Mesenchymal stem cell (in vitro differentiated cells and primary cell): Measurements from ENCODE around the gene TMEM202.
A peak's percentile ranks its signal among the peaks of the same experiment; 100 is the strongest.

Experiments used
- DNase-seq: peaks from one replicate; pipeline ENCODE4 v3.0.0-alpha.2; 2013
- H2AFZ ChIP-seq: one replicate; pipeline ENCODE4 v1.6.1; 2013; ENCODE audit warnings: low read depth, mild to moderate bottlenecking, control low read depth, inconsistent platforms, low read length, moderate library complexity
- H2AK5ac ChIP-seq: 2 replicates; pipeline ENCODE4 v1.6.1; 2013; ENCODE audit warnings: low read length, moderate library complexity, mild to moderate bottlenecking, inconsistent platforms; ENCODE audit not compliant: severe bottlenecking
- H2BK120ac ChIP-seq: one replicate; pipeline ENCODE4 v1.6.1; 2013; ENCODE audit warnings: low read depth, mild to moderate bottlenecking, inconsistent platforms, low read length, moderate library complexity
- H2BK12ac ChIP-seq, 2 experiments: one replicate each; pipeline ENCODE4 v1.6.1; 2013; ENCODE audit warnings: inconsistent platforms in 2 of 2, low read length in 2 of 2, mild to moderate bottlenecking in 2 of 2, moderate library complexity in 2 of 2, control low read depth in 1 of 2
- H2BK15ac ChIP-seq: one replicate; pipeline ENCODE4 v1.6.1; 2013; ENCODE audit warnings: mild to moderate bottlenecking, low read depth, inconsistent platforms; ENCODE audit not compliant: poor library complexity, severe bottlenecking
- H2BK5ac ChIP-seq: 2 replicates; pipeline ENCODE4 v1.6.1; 2013; ENCODE audit warnings: low read depth, mild to moderate bottlenecking, low read length, control low read depth, inconsistent platforms; ENCODE audit not compliant: poor library complexity, severe bottlenecking
- H3K14ac ChIP-seq, 2 experiments: one replicate each; pipeline ENCODE4 v1.6.1; 2013; ENCODE audit warnings: inconsistent platforms in 2 of 2, low read length in 2 of 2, control low read depth in 1 of 2, mild to moderate bottlenecking in 1 of 2, moderate library complexity in 1 of 2
- H3K18ac ChIP-seq, 2 experiments: one replicate each; pipeline ENCODE4 v1.6.1; 2013; ENCODE audit warnings: inconsistent platforms in 2 of 2, low read length in 2 of 2, control low read depth in 1 of 2, low read depth in 1 of 2, mild to moderate bottlenecking in 1 of 2
- H3K23ac ChIP-seq, 2 experiments: one replicate each; pipeline ENCODE4 v1.6.1; 2013; ENCODE audit warnings: inconsistent platforms in 2 of 2, low read length in 2 of 2, mild to moderate bottlenecking in 2 of 2, moderate library complexity in 2 of 2, control low read depth in 1 of 2
- H3K27ac ChIP-seq: 2 replicates; pipeline ENCODE4 v1.5.1; 2013; ENCODE audit warnings: mild to moderate bottlenecking, moderate library complexity, low read length, control low read depth, inconsistent platforms; ENCODE audit not compliant: poor library complexity, severe bottlenecking
- H3K27me3 ChIP-seq, 2 experiments: 2 replicates each; pipeline versions ENCODE4 v1.6.1 to v1.7.0; 2013; ENCODE audit warnings: low read length in 2 of 2, mild to moderate bottlenecking in 2 of 2, moderate library complexity in 2 of 2, control low read depth in 1 of 2, inconsistent platforms in 1 of 2; ENCODE audit not compliant: control insufficient read depth in 1 of 2, insufficient read depth in 1 of 2
- H3K36me3 ChIP-seq, 2 experiments: 2 replicates each; pipeline versions ENCODE4 v1.6.1 to v1.7.0; 2013; ENCODE audit warnings: low read length in 2 of 2, control low read depth in 1 of 2, inconsistent platforms in 1 of 2, low read depth in 1 of 2, mild to moderate bottlenecking in 1 of 2; ENCODE audit not compliant: insufficient read depth in 2 of 2, control insufficient read depth in 1 of 2
- H3K4ac ChIP-seq, 2 experiments: one replicate each; pipeline ENCODE4 v1.6.1; 2013; ENCODE audit warnings: inconsistent platforms in 2 of 2, low read length in 2 of 2, mild to moderate bottlenecking in 2 of 2, moderate library complexity in 2 of 2, control low read depth in 1 of 2, low read depth in 1 of 2
- H3K4me1 ChIP-seq: 2 replicates; pipeline ENCODE4 v1.6.1; 2013; ENCODE audit warnings: low read depth, low read length, control low read depth; ENCODE audit not compliant: control insufficient read depth, insufficient read depth
- H3K4me2 ChIP-seq: 2 replicates; pipeline ENCODE4 v1.6.1; 2013; ENCODE audit warnings: low read length, mild to moderate bottlenecking, inconsistent platforms; ENCODE audit not compliant: poor library complexity, severe bottlenecking
- H3K4me3 ChIP-seq, 2 experiments: 2 replicates each; pipeline versions ENCODE4 v1.5.1 to v1.7.0; 2013; ENCODE audit warnings: low read length in 2 of 2, mild to moderate bottlenecking in 2 of 2, control low read depth in 1 of 2, low read depth in 1 of 2; ENCODE audit not compliant: insufficient read depth in 1 of 2
- H3K79me1 ChIP-seq: replicated peaks from 2 replicates; pipeline ENCODE4 v1.6.1; 2013; ENCODE audit warnings: mild to moderate bottlenecking, control low read depth, low read length, inconsistent platforms; ENCODE audit not compliant: poor library complexity, severe bottlenecking
- H3K9ac ChIP-seq: 2 replicates; pipeline ENCODE4 v1.7.0; 2013; ENCODE audit warnings: mild to moderate bottlenecking, low read length, moderate library complexity
- H3K9me3 ChIP-seq: 2 replicates; pipeline ENCODE4 v1.7.0; 2013; ENCODE audit warnings: mild to moderate bottlenecking, low read length; ENCODE audit not compliant: control insufficient read depth
- H4K8ac ChIP-seq: one replicate; pipeline ENCODE4 v1.6.1; 2013; ENCODE audit warnings: inconsistent platforms, mild to moderate bottlenecking, low read length, moderate library complexity
- H4K91ac ChIP-seq: one replicate; pipeline ENCODE4 v1.6.1; 2013; ENCODE audit warnings: mild to moderate bottlenecking, low read length, inconsistent platforms
- WGBS: methylation state at CpG from one replicate; pipeline ENCODE4 v1.1.7; 2013; ENCODE audit warnings: mixed read lengths; 5-methylcytosine and 5-hydroxymethylcytosine counted together

Gene TMEM202

GRCh38 chr15:72358650-72359171 lies 39.4 kb upstream of the TMEM202 start:
- Histone ChIP-seq H3K18ac (no peak overlapping the region), H2AK5ac (no peak overlapping the region), H3K4me2 (no peak overlapping the region), H3K27me3 (no peaks in the 10 kb centered on the region), H3K4me3 (peak overlapping the region in 1 of 2 experiments; percentile 20), H3K9me3 (no peaks in the 10 kb centered on the region), H3K27ac (no peak overlapping the region), H2BK5ac (no peak overlapping the region), H2BK120ac (no peak overlapping the region), H3K4ac (no peak overlapping the region), H3K23ac (no peak overlapping the region), H3K36me3 (peaks cover 21 to 42% of the 10 kb centered on the region in 2 experiments), H4K8ac (no peak overlapping the region), H4K91ac (no peak overlapping the region), H2BK15ac (no peak overlapping the region), H2BK12ac (peak overlapping the region in 1 of 2 experiments; percentile 62), H3K14ac (no peak overlapping the region), H3K79me1 (peaks cover 52% of the 10 kb centered on the region), H3K9ac (peak overlapping the region; percentile 46), H2AFZ (no peak overlapping the region), H3K4me1 (peaks cover 1% of the 10 kb centered on the region)
- peak; percentile 29 for DNase-seq
- WGBS = 66% methylated on average over 7 of the region's 7 CpGs

GRCh38 chr15:72361176-72361575 lies 36.9 kb upstream of the TMEM202 start:
- no peak overlapping the region for H3K4ac ChIP-seq
- H4K91ac ChIP-seq = no peak overlapping the region
- H3K27me3 ChIP-seq = no peaks in the 10 kb centered on the region
- H3K14ac ChIP-seq = no peak overlapping the region
- H3K36me3 ChIP-seq = peaks cover 6 to 18% of the 10 kb centered on the region in 2 experiments
- no peak overlapping the region for H2BK12ac ChIP-seq
- no peak overlapping the region for H3K4me2 ChIP-seq
- H3K27ac ChIP-seq = no peak overlapping the region
- H3K23ac ChIP-seq = no peak overlapping the region
- H3K9me3 ChIP-seq = no peaks in the 10 kb centered on the region
- no peak for DNase-seq
- H3K4me3 ChIP-seq = no peak overlapping the region
- WGBS = 98% methylated on average over 1 of the region's 1 CpG
- H2BK120ac ChIP-seq = no peak overlapping the region
- H2BK15ac ChIP-seq = no peak overlapping the region
- no peak overlapping the region for H3K18ac ChIP-seq
- no peak overlapping the region for H3K9ac ChIP-seq
- no peak overlapping the region for H2AFZ ChIP-seq
- no peak overlapping the region for H4K8ac ChIP-seq
- H3K4me1 ChIP-seq = peaks cover 1% of the 10 kb centered on the region
- no peak overlapping the region for H2AK5ac ChIP-seq
- H3K79me1 ChIP-seq = peaks cover 47% of the 10 kb centered on the region
- no peak overlapping the region for H2BK5ac ChIP-seq

GRCh38 chr15:72365844-72366243 lies 32.3 kb upstream of the TMEM202 start:
- H3K18ac ChIP-seq = no peak overlapping the region
- H2BK5ac ChIP-seq = no peak overlapping the region
- H3K4me1 ChIP-seq = peaks cover 6% of the 10 kb centered on the region
- H3K14ac ChIP-seq = no peak overlapping the region
- H2AK5ac ChIP-seq = no peak overlapping the region
- H3K9me3 ChIP-seq = no peaks in the 10 kb centered on the region
- no peaks in the 10 kb centered on the region for H3K27me3 ChIP-seq
- no peak overlapping the region for H3K9ac ChIP-seq
- H2AFZ ChIP-seq = no peak overlapping the region
- no peak overlapping the region for H3K27ac ChIP-seq
- H2BK12ac ChIP-seq = no peak overlapping the region
- H3K4me2 ChIP-seq = no peak overlapping the region
- H3K79me1 ChIP-seq = peaks cover 36% of the 10 kb centered on the region
- no peak overlapping the region for H2BK120ac ChIP-seq
- H3K4ac ChIP-seq = no peak overlapping the region
- DNase-seq = no peak
- H3K36me3 ChIP-seq = peaks cover 3 to 46% of the 10 kb centered on the region in 2 experiments
- H4K8ac ChIP-seq = no peak overlapping the region
- H2BK15ac ChIP-seq = no peak overlapping the region
- 97% methylated on average over 1 of the region's 1 CpG for WGBS
- no peak overlapping the region for H3K4me3 ChIP-seq
- H4K91ac ChIP-seq = no peak overlapping the region
- H3K23ac ChIP-seq = no peak overlapping the region

- Histone ChIP-seq H3K36me3 (peaks cover 8 to 46% of the 10 kb centered on the region in 2 experiments), H3K4me1 (peaks cover 10% of the 10 kb centered on the region), H3K18ac (no peak overlapping the region), H3K9me3 (no peaks in the 10 kb centered on the region), H3K9ac (no peak overlapping the region), H2AFZ (no peak overlapping the region), H3K27me3 (no peaks in the 10 kb centered on the region), H4K91ac (no peak overlapping the region), H4K8ac (no peak overlapping the region), H2BK12ac (no peak overlapping the region), H2BK120ac (no peak overlapping the region), H3K79me1 (peaks cover 38% of the 10 kb centered on the region), H2BK5ac (no peak overlapping the region), H3K4me2 (no peak overlapping the region), H3K14ac (no peak overlapping the region), H3K4me3 (no peak overlapping the region), H3K23ac (no peak overlapping the region), H2AK5ac (no peak overlapping the region), H3K4ac (no peak overlapping the region), H2BK15ac (no peak overlapping the region), H3K27ac (no peak overlapping the region)
- WGBS = 98% methylated on average over 2 of the region's 2 CpGs
- no peak for DNase-seq
Observed at GRCh38 chr15:72368325-72368724, 29.8 kb upstream of the TMEM202 start.
